Body of pancreas (tissue), 4 donors: ENCODE data around the gene GRB10.

Experiments used
- POLR2A ChIP-seq, 3 donors: fragments of 450-650 bp; IDR thresholded peaks; one replicate each; pipeline ENCODE4 v1.6.1; 2016; ENCODE audit warnings: antibody characterized with exemption in 3 of 3, mild to moderate bottlenecking in 2 of 3
- TF ChIP-seq, protein P1 (sequence below), 7 experiments: fragments of 450-650 bp in 4 of 7; fragments of 200-600 bp in 3 of 7; sonication (generic) in 3 of 7; IDR thresholded peaks; one replicate each; pipeline ENCODE4 v1.5.1; 2016 to 2019; ENCODE audit warnings: antibody characterized with exemption in 7 of 7

DNA sequence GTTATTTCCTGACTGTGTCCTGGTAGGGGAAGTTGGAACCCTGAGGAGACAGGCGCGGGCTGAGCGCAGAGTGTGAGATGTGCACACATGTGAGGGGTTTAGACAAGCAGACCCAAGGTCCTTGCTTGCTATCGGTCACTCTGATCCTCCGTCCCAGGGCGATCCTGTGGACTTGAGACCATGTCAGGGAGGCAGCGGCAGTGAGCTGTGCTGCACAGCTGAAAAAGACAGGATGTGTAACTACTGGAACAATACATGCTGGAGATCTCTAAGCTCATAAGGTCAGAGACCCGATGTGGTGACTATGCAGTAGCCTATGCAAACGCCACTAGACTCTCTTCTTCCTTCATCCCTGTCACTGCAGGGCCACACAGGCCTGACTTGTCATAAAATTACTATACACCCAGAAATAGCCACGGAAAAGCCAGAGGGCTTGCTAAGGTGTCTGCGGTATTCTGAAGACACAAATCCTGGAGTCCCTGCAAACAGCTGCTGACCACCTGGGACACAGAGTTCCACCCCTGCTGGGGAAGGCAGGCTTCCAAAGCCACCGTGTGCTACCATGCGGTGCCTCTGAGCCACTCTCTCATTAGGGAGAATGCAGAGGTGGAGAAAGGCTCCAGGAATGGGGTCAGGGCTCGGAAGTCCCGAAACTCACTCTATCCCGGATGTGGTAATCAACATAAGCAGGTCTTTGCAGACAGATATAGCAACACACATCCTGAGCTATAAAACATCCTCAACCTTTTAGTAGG is 126.4 kb downstream of the GRB10 start:
- TF ChIP-seq POLR2A (IDR thresholded peaks at IDR 0.05), result no peak
- TF ChIP-seq, protein P1, sequence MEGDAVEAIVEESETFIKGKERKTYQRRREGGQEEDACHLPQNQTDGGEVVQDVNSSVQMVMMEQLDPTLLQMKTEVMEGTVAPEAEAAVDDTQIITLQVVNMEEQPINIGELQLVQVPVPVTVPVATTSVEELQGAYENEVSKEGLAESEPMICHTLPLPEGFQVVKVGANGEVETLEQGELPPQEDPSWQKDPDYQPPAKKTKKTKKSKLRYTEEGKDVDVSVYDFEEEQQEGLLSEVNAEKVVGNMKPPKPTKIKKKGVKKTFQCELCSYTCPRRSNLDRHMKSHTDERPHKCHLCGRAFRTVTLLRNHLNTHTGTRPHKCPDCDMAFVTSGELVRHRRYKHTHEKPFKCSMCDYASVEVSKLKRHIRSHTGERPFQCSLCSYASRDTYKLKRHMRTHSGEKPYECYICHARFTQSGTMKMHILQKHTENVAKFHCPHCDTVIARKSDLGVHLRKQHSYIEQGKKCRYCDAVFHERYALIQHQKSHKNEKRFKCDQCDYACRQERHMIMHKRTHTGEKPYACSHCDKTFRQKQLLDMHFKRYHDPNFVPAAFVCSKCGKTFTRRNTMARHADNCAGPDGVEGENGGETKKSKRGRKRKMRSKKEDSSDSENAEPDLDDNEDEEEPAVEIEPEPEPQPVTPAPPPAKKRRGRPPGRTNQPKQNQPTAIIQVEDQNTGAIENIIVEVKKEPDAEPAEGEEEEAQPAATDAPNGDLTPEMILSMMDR (IDR thresholded peaks at IDR 0.05), result no peak
